NK-92 (cell line): ENCODE measurements around the gene ZNF385D.

Source experiments
- DNase-seq: peaks from one replicate; lab custom pipeline; 2025; ENCODE audit not compliant: unreplicated experiment; lab: John Stamatoyannopoulos, UW

The ZNF385D gene

DNA sequence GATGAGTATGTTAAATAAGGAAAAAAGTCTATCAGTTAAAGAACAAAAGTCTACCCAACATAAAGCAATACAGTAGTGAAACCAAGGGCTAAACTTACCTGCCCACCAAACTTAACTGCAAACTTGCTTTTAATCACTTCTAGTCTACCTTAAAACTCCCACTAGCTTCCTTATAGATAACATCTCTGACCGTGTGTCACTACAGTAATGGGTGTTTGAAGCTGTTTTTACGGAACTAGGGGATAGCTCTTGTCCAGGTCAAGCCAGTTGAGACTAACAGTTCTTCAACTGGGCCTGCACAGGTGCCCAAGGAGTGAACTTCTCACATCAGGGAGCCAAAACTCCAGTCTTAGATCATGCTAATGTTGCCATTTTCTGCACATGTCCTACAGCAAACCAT, 132.3 kb downstream of the ZNF385D start:
- no peak for DNase-seq

DNA sequence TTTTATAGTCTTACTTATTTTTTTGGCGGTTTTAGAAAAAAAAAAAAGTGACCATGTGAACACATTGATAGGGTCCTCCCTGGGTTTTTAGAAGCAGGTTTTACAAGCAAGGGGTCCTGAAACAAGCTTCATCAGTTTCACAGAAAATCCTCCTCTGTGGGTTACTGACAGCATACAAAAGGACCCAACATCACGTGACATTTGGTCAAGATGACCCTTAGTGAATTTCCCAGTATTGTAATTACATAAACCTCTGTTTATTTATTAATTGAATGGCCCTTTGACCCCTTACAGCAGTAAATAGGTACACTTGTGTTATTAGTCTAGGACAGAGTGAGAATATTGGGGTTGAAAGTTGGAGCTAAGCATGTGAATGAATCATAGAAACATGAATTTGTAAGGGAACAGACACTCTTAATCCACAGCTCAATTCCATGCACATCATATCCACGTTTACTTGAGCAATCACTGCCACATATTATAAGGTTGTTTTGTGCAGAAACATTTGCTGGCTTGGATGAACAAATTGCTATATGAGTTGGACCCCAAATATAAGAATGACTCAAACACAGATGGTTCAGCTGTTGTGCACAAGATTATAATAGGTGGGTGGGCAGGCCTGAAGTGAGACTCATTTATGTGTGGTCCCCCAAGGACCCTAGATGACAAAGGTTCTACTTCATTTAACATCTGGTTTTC, 137.5 kb downstream of the ZNF385D start:
- no peak for DNase-seq

DNA sequence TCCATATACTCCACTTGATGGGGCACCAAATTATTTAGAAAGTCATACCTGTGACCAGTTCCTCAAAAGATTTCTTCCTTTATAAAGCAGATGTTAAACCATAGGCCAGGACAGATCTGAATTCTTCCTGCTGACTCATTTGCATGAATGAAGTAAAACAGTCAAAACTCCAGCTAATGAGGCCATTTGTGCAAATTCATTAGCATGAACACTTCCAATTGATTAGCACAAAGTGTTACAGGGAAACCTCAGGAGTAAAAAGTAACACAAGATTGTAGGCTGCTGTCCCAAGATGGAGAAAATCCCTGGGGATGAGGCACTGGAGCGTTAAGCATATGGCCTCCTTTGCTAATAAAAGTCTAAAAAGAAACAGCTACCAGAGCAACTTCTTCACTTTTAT, 149.8 kb downstream of the ZNF385D start:
- no peak for DNase-seq

- no peak for DNase-seq
These were observed 151.1 kb downstream of the ZNF385D start for GRCh38 chr3:21599890-21600289.

GRCh38 chr3:21592828-21593227, 158.2 kb downstream of the ZNF385D start:
- no peak for DNase-seq

DNA sequence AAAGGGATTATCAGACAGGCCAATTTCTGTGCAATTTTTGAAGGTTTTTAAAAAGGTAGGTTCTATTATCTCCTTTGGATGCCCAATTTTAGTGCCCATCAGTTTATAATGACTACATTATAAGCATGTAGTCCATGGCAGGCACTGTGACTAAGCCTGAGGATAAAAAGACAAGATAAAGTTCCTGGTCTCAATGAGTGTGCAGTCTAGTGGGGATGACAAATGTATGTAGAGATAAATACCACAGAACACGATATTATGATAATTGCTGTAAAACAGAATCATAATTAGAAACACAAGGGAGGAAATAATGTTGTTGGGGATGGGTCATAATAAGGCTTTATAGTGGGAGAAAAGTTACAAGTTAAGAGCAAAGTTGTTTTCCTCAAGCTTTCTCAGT, 163.1 kb downstream of the ZNF385D start:
- DNase-seq: no peak

DNA sequence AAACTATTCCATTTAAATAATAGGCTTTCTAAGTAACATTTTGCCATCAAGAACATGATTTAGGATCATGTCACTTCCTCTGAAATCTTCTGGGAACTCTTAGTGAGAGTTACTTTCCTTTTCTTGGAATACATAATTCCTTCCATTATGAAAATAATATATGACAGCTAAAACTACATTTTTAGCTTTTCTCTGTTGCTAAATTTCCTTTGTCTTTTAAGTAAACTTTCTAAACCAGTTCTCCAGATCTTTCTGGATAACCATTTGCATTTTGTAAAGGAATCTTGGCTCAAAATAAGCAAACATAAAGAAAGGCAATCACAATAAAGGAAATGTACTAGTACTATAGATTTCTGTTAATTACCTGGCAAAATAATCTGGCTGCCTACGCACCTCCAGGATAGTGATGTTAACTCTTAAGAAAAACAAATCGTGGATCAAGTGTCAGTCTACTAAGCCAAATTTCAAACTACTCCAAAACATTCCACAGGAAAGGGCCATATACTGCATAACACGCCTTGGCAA, 165.7 kb downstream of the ZNF385D start:
- DNase-seq: no peak

DNA sequence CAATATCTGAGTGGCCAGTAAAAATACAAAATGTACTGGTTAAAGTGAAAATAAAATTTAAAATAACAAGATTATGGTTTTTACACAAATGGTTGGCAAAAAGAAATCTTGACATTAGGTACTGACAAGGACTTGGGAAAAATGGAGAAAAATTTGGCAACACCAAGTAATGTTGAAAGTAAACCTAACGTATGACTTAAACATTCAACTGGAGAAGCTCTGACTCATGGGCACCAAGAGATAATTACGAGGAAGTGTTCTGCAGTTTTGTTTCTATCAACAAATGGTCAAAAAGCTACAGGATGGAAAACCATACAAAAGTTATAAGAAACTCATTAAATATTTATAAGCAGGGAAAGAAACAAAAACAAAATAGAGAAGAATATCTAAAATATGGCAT, 177.7 kb downstream of the ZNF385D start:
- no peak for DNase-seq

DNA sequence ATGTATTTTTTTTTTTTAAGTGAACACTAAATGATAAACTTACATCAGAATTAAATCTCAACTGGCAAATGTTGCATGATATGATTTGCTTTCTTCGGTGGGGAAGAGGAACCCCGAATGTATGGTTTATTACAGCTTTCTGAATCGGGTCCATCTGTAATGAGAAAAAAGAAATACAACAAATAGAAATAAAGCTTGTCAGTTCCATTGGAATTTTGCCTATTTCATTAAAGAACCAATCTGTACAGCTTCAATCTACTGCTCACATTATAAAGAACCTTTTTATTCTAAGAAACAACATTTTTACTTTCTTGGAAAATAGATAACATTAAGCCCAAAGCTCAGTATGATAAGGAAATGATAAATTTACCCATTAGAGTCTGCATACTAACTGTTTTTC, 186.5 kb downstream of the ZNF385D start:
- no peak for DNase-seq

- DNase-seq: no peak
These were observed 188.8 kb downstream of the ZNF385D start for GRCh38 chr3:21562243-21562642.

DNA sequence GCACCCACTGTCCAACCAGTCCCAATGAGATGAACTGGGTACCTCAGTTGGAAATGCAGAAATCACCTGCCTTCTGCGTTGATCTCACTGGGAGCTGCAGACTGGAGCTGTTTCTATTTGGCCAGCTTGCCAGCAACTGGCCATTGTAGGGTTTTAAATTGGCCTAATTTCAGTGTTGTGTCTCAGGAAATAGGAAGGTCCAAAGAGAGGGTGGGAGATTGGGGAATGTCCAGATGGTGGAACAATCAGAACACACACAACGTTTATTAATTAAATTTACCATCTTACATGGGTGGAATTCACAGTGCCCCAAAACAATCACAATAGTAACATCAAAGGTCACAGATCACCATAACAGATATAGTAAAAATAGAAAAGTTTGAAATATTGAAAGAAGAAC, 189.5 kb downstream of the ZNF385D start:
- DNase-seq: no peak

DNA sequence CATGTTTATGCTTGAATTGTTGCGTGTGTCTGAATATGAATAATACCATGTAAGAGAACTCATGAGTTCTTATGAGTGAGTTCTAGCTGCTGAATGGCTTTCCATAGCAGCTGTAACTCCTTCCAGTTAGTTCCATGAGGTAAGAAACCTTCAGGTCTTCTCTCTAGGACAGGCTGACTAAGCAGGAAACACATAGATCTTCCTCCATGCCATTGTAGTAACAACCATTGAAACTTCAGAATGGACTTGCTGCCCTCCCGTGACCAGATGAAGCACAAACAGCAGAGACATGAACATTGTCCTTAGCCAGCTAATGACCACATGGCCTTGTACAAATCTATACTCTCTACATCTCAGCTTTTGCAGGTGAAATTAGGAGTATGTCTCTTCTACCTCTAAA, 200.0 kb downstream of the ZNF385D start:
- no peak for DNase-seq

DNA sequence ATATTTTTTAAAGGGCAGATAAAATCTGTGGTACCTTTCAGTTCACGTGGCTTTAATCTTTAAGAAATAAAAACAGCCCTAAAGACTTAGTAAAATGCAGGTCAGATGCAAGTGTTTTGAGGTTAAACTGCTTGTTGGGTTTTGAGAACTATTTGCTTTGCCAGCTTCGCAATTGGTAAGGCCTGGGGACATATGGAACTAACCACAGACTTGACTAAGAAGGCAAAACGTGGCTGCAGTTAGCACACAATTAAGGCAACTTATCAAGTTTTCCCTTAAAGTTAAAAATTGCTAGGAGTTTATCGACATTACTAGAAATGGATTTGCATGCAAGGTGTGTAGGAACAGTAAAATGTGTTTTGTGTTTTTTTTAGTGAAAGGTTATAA, 206.9 kb downstream of the ZNF385D start:
- DNase-seq: no peak

GRCh38 chr3:21543380-21544075, 207.5 kb downstream of the ZNF385D start:
- DNase-seq: no peak

- no peak for DNase-seq
These were observed 208.2 kb downstream of the ZNF385D start for GRCh38 chr3:21542656-21543379.

- DNase-seq: no peak
These were observed 210.7 kb downstream of the ZNF385D start for GRCh38 chr3:21540265-21540664.

- DNase-seq: no peak
These were observed 216.5 kb downstream of the ZNF385D start for GRCh38 chr3:21534462-21534861.

DNA sequence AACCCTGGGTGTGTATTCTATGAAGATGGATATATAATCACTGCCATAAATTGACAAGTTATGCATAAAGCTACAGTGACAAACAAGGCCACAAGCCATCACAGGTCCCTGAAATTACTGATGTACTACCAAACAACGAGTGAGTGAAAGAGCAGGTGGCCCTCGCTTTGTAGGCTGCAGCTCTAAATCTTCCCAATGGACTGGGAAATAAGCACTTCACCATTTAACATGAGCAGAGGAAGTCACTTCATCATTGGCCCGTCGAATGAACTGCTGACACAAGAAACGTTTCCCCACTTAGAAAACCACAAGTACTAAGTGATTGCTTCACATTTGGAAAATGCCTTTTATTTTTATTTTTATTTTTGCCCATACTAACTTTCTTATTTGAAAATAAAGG, 218.0 kb downstream of the ZNF385D start:
- DNase-seq: no peak

- no peak for DNase-seq
These were observed 219.1 kb downstream of the ZNF385D start for GRCh38 chr3:21531909-21532308.

GRCh38 chr3:21528291-21528995, 222.6 kb downstream of the ZNF385D start:
- DNase-seq: no peak

DNA sequence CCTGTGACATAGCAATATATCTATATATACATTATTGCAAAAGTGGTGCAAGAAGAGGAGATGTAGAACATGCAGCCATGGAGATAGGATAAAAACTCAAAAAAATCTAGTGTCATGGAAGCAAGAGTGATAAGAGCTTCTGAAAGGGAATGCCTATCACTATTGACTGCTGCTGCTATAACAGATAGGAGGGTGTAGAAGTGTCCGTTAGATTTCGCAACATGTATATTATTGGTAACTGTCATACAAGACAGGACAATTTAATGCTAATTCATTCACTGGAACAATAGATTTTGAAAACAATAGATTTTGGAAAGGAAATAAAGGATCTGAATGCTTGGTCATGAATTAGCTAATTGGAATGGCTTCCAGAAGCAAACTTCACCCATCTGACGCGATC, 224.5 kb downstream of the ZNF385D start:
- no peak for DNase-seq
